Sigmoid colon (tissue), 3 donors: ENCODE measurements around the gene NID2.

ENCODE experiments used
- POLR2A ChIP-seq, 2 donors: fragments of 450-650 bp; IDR thresholded peaks; one replicate each; pipeline ENCODE4 v1.6.1; 2016; ENCODE audit warnings: antibody characterized with exemption in 2 of 2, mild to moderate bottlenecking in 2 of 2, moderate library complexity in 2 of 2
- TF ChIP-seq, protein P1 (sequence below), 4 experiments: fragments of 450-650 bp in 3 of 4; fragments of 200-600 bp in 1 of 4; IDR thresholded peaks; one replicate each; pipeline ENCODE4 v1.5.1; 2016 to 2019; ENCODE audit warnings: antibody characterized with exemption in 4 of 4, mild to moderate bottlenecking in 3 of 4, moderate library complexity in 2 of 4

DNA sequence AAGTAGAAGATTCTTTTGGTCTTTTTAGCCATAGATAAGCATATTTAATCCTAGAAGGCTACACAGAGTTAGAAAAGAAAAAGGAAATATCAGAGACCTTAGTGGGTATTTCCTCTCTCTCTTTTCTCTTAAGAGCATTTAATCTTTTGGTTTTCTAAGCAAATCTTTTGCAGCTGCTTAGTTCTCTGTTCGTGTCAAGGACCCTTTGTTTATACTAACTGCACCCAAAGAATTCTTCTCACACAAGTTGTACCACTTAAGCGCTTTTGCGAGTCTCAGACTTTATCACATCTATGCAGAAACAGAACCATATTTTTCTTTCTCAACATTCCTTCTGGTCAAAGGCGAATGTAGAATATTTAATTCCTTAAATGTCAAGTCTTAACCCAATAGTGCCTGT is 17.9 kb upstream of the NID2 start:
- TF ChIP-seq POLR2A (IDR thresholded peaks at IDR 0.05): no peak
- TF ChIP-seq, protein P1, sequence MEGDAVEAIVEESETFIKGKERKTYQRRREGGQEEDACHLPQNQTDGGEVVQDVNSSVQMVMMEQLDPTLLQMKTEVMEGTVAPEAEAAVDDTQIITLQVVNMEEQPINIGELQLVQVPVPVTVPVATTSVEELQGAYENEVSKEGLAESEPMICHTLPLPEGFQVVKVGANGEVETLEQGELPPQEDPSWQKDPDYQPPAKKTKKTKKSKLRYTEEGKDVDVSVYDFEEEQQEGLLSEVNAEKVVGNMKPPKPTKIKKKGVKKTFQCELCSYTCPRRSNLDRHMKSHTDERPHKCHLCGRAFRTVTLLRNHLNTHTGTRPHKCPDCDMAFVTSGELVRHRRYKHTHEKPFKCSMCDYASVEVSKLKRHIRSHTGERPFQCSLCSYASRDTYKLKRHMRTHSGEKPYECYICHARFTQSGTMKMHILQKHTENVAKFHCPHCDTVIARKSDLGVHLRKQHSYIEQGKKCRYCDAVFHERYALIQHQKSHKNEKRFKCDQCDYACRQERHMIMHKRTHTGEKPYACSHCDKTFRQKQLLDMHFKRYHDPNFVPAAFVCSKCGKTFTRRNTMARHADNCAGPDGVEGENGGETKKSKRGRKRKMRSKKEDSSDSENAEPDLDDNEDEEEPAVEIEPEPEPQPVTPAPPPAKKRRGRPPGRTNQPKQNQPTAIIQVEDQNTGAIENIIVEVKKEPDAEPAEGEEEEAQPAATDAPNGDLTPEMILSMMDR (IDR thresholded peaks at IDR 0.05): no peak
